GM18951 (cell line): Measurements from ENCODE around the gene CCDC92.

Experiments
- POLR2A ChIP-seq: IDR thresholded peaks from 4 replicates; pipeline ENCODE4 v1.6.1; 2011; ENCODE audit warnings: mild to moderate bottlenecking; ENCODE audit not compliant: insufficient read length, insufficient read depth; ENCODE audit errors: extremely low read depth
- in situ Hi-C: fragments of 300-500 bp; cut with MboI; formaldehyde crosslinking; loops from one replicate; pipeline ENCODE4 v1.12.0; 2022; ENCODE audit warnings: low sequenced_read_pairs, mixed read lengths, inconsistent platforms; ENCODE audit not compliant: unreplicated experiment

CCDC92 gene

GRCh38 chr12:123946152-123946515, 26.5 kb downstream of the CCDC92 start:
- no peak for TF ChIP-seq POLR2A
- in situ Hi-C loops = no loop called here

- in situ Hi-C loops = no loop called here
- TF ChIP-seq POLR2A = no peak
Measured at GRCh38 chr12:123945287-123946151, 27.1 kb downstream of the CCDC92 start.

GRCh38 chr12:123944696-123945095, 27.9 kb downstream of the CCDC92 start:
- TF ChIP-seq POLR2A = no peak
- in situ Hi-C loops = no loop called here

- in situ Hi-C loops = no loop called here
- TF ChIP-seq POLR2A = no peak
Measured at GRCh38 chr12:123943816-123944215, 28.8 kb downstream of the CCDC92 start.

DNA sequence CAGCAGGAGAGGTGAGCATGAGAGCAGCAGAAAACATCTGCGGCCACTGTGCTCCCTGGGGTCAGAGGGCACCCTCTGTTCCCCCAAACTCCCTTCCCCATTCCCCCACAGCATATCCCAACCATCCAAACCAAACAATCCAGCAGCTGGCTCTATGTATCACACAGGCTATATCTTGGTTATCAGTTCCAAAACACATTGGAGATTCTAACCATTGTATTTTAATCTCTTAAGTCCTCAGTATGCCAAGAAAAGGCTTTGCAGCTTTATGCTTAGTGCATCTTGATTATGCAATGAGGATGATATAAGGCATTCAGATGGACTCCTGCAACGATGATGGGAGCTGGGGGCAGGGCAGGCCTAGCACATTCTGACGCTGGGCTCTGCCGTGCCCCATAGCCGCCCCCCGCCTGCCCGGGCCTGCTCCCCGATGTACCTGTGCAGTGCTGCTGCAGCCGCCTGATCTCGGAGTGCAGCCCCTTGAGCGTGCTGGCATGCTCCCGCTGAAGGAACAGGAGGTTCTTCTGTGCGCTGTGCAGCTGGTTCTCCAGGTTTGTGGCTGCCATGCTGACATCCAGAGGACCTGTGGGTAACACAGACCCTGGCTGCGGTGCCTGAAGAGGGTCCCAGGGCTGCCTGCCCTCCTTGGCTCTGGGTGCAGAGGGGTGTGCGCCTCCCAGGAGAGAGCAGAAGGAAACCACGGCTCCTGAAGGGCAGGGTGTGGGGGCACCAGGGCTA, 29.6 kb downstream of the CCDC92 start:
- in situ Hi-C loops = no loop called here
- TF ChIP-seq POLR2A = no peak

DNA sequence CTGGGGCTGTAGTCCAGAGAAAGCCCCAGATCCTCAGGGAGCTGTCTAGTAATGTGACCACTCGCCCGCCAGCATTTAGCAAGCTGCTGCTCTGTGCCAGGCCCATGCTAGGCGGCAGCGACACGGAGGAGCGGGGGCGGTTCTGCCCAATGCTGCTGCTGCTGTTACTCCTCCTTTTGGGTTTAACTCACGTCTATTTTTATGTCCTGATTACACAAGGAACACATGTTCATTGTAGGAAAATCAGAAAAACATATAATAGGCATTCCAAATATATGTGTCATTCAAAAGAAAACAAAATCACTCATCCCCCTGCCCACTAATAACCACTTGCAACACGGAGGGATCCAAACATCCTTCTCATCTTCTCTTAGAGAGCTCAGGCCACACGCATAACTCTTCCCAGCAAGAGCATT, 30.4 kb downstream of the CCDC92 start:
- no peak for TF ChIP-seq POLR2A
- in situ Hi-C loops = no loop called here

GRCh38 chr12:123941624-123942237, 30.9 kb downstream of the CCDC92 start:
- in situ Hi-C loops = no loop called here
- TF ChIP-seq POLR2A = no peak

DNA sequence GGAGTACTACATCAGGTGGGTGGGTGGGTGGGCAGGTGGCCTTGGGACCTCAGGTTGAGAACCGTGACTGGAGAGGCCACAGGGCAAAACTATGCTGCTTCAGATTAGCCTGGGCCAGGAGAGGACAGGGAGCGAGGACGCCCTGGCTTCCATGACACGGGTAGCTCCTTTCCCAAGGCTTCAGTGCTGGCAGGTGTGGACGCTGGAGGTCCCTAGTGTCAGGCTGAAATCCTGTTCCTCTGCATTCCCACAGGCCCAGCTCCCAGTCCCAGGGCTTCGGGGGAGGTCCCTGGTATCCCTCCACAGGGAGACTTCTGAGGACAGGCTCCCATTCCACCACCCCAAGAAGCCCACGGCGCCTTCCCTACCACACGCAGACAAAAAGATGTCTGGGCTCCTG, 31.6 kb downstream of the CCDC92 start:
- in situ Hi-C loops = no loop called here
- no peak for TF ChIP-seq POLR2A

- no peak for TF ChIP-seq POLR2A
- in situ Hi-C loops = no loop called here
Measured at GRCh38 chr12:123940627-123940966, 32.0 kb downstream of the CCDC92 start.

- in situ Hi-C loops = no loop called here
- no peak for TF ChIP-seq POLR2A
Measured at GRCh38 chr12:123939716-123940626, 32.7 kb downstream of the CCDC92 start.

GRCh38 chr12:123938679-123939480, 33.8 kb downstream of the CCDC92 start:
- TF ChIP-seq POLR2A = no peak
- in situ Hi-C loops = no loop called here
